Stomach (tissue), 4 donors: Measurements from ENCODE around the gene ATP6V1C2.

ENCODE experiments used
- CTCF ChIP-seq, 7 experiments: fragments of 450-650 bp in 4 of 7; fragments of 200-600 bp in 3 of 7; sonication (generic) in 3 of 7; IDR thresholded peaks; one replicate each; pipeline ENCODE4 v1.5.1; 2016 to 2019; ENCODE audit warnings: antibody characterized with exemption in 7 of 7, control low read depth in 2 of 7, mild to moderate bottlenecking in 1 of 7
- EP300 ChIP-seq: sonication (generic); formaldehyde crosslinking; IDR thresholded peaks from one replicate; pipeline ENCODE4 v1.6.1; 2017; ENCODE audit warnings: antibody characterized with exemption
- POLR2AphosphoS5 ChIP-seq, 3 donors: sonication (generic); formaldehyde crosslinking; IDR thresholded peaks; one replicate each; pipeline ENCODE4 v1.6.1; 2016; ENCODE audit warnings: antibody characterized with exemption in 3 of 3

GRCh38 chr2:10788855-10789254, 67.4 kb downstream of the ATP6V1C2 start:
- no peak for TF ChIP-seq CTCF (IDR thresholded peaks at IDR 0.05)
- TF ChIP-seq POLR2AphosphoS5 (IDR thresholded peaks at IDR 0.05) = no peak
- no peak for TF ChIP-seq EP300
